MM.1S (cell line): Measurements from ENCODE around the gene HOXD1.

Source experiments
- DNase-seq: peaks from one replicate; pipeline ENCODE4 v3.0.0-alpha.2; 2015
- H2AFZ ChIP-seq: fragments of 300-600 bp; sonication (generic); 2 replicates; pipeline ENCODE4 v1.6.0; 2016; ENCODE audit warnings: antibody characterized with exemption, low read length
- H3F3A ChIP-seq: fragments of 300-600 bp; sonication (generic); 2 replicates; pipeline ENCODE4 v1.6.1; 2016; ENCODE audit warnings: mild to moderate bottlenecking, antibody characterized with exemption, low read length, moderate library complexity, mixed read lengths; ENCODE audit not compliant: insufficient read depth
- H3K27ac ChIP-seq: fragments of 300-600 bp; sonication (generic); 2 replicates; pipeline ENCODE4 v1.5.1; 2016; ENCODE audit warnings: mild to moderate bottlenecking, low read length
- H3K27me3 ChIP-seq: fragments of 300-600 bp; sonication (generic); replicated peaks from 2 replicates; pipeline ENCODE4 v1.6.0; 2016; ENCODE audit warnings: low read length; ENCODE audit not compliant: insufficient read depth
- H3K36me3 ChIP-seq: fragments of 300-600 bp; sonication (generic); replicated peaks from 2 replicates; pipeline ENCODE4 v1.6.1; 2016; ENCODE audit warnings: mild to moderate bottlenecking, low read length, mixed read lengths; ENCODE audit not compliant: insufficient read depth
- H3K4me1 ChIP-seq: fragments of 300-600 bp; sonication (generic); 2 replicates; pipeline ENCODE4 v1.6.1; 2016; ENCODE audit warnings: low read length, mixed read lengths
- H3K4me2 ChIP-seq: fragments of 300-600 bp; sonication (generic); 2 replicates; pipeline ENCODE4 v1.6.0; 2016; ENCODE audit warnings: low read depth, low read length
- H3K4me3 ChIP-seq: fragments of 300-600 bp; sonication (generic); 2 replicates; pipeline ENCODE4 v1.5.1; 2016; ENCODE audit warnings: low read length, mixed read lengths
- H3K79me2 ChIP-seq: fragments of 300-600 bp; sonication (generic); 2 replicates; pipeline ENCODE4 v1.6.1; 2016; ENCODE audit warnings: mixed run types, low read length, mixed read lengths
- H3K9ac ChIP-seq: fragments of 300-600 bp; sonication (generic); 2 replicates; pipeline ENCODE4 v1.6.1; 2016; ENCODE audit warnings: low read length, mixed read lengths
- H3K9me2 ChIP-seq: fragments of 300-600 bp; sonication (generic); replicated peaks from 2 replicates; pipeline ENCODE4 v1.6.1; 2016; ENCODE audit warnings: mild to moderate bottlenecking, low read length, mixed read lengths; ENCODE audit not compliant: insufficient read depth
- H3K9me3 ChIP-seq: fragments of 300-600 bp; sonication (generic); replicated peaks from 2 replicates; pipeline ENCODE4 v1.6.1; 2016; ENCODE audit warnings: mild to moderate bottlenecking, low read length, mixed read lengths; ENCODE audit not compliant: insufficient read depth
- H4K20me1 ChIP-seq: fragments of 300-600 bp; sonication (generic); 2 replicates; pipeline ENCODE4 v1.6.1; 2016; ENCODE audit warnings: mild to moderate bottlenecking, low read length, moderate library complexity, mixed read lengths; ENCODE audit not compliant: insufficient read depth
- EZH2 ChIP-seq: fragments of 300-600 bp; sonication (generic); optimal IDR thresholded peaks from 2 replicates; pipeline ENCODE3; 2017; ENCODE audit warnings: low read depth, mild to moderate bottlenecking, antibody characterized with exemption, low read length, mixed read lengths
- EZH2phosphoT487 ChIP-seq: fragments of 300-600 bp; sonication (generic); IDR thresholded peaks from 2 replicates; pipeline ENCODE4 v1.6.1; 2018; ENCODE audit warnings: antibody characterized with exemption, low read length
- TF ChIP-seq, protein P1 (sequence below): fragments of 300-600 bp; sonication (generic); IDR thresholded peaks from 2 replicates; pipeline ENCODE4 v1.5.1; 2016; ENCODE audit warnings: antibody characterized with exemption, low read length, mixed read lengths

The HOXD1 gene

GRCh38 chr2:176152350-176153181 lies 35.9 kb upstream of the HOXD1 start:
- TF ChIP-seq, protein P1, sequence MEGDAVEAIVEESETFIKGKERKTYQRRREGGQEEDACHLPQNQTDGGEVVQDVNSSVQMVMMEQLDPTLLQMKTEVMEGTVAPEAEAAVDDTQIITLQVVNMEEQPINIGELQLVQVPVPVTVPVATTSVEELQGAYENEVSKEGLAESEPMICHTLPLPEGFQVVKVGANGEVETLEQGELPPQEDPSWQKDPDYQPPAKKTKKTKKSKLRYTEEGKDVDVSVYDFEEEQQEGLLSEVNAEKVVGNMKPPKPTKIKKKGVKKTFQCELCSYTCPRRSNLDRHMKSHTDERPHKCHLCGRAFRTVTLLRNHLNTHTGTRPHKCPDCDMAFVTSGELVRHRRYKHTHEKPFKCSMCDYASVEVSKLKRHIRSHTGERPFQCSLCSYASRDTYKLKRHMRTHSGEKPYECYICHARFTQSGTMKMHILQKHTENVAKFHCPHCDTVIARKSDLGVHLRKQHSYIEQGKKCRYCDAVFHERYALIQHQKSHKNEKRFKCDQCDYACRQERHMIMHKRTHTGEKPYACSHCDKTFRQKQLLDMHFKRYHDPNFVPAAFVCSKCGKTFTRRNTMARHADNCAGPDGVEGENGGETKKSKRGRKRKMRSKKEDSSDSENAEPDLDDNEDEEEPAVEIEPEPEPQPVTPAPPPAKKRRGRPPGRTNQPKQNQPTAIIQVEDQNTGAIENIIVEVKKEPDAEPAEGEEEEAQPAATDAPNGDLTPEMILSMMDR = no peak
- TF ChIP-seq EZH2 (no peak), EZH2phosphoT487 (no peak)
- H3K9me2 ChIP-seq = no peaks in the 10 kb centered on the region
- no peaks in the 10 kb centered on the region for H3K79me2 ChIP-seq
- no peak overlapping the region for H3K9ac ChIP-seq
- no peak overlapping the region for H3K27ac ChIP-seq
- H3K4me1 ChIP-seq = no peaks in the 10 kb centered on the region
- no peak overlapping the region for H2AFZ ChIP-seq
- peaks cover 15% of the 10 kb centered on the region for H3K27me3 ChIP-seq
- H3K4me2 ChIP-seq = no peak overlapping the region
- no peaks in the 10 kb centered on the region for H4K20me1 ChIP-seq
- no peak overlapping the region for H3K4me3 ChIP-seq
- no peaks in the 10 kb centered on the region for H3K9me3 ChIP-seq
- no peak for DNase-seq
- H3K36me3 ChIP-seq = no peaks in the 10 kb centered on the region
- H3F3A ChIP-seq = no peaks in the 10 kb centered on the region

GRCh38 chr2:176154576-176155252 lies 33.8 kb upstream of the HOXD1 start:
- Histone ChIP-seq H3K27ac (no peak overlapping the region), H3K36me3 (no peaks in the 10 kb centered on the region), H3K27me3 (peaks cover 11% of the 10 kb centered on the region), H3K4me1 (no peaks in the 10 kb centered on the region), H2AFZ (no peak overlapping the region), H3K79me2 (no peaks in the 10 kb centered on the region), H3K4me3 (no peak overlapping the region), H3F3A (no peaks in the 10 kb centered on the region), H3K9me2 (no peaks in the 10 kb centered on the region), H3K9me3 (no peaks in the 10 kb centered on the region), H3K9ac (no peak overlapping the region), H4K20me1 (no peaks in the 10 kb centered on the region), H3K4me2 (no peak overlapping the region)
- TF ChIP-seq, protein P1 = no peak
- no peak for DNase-seq

DNA sequence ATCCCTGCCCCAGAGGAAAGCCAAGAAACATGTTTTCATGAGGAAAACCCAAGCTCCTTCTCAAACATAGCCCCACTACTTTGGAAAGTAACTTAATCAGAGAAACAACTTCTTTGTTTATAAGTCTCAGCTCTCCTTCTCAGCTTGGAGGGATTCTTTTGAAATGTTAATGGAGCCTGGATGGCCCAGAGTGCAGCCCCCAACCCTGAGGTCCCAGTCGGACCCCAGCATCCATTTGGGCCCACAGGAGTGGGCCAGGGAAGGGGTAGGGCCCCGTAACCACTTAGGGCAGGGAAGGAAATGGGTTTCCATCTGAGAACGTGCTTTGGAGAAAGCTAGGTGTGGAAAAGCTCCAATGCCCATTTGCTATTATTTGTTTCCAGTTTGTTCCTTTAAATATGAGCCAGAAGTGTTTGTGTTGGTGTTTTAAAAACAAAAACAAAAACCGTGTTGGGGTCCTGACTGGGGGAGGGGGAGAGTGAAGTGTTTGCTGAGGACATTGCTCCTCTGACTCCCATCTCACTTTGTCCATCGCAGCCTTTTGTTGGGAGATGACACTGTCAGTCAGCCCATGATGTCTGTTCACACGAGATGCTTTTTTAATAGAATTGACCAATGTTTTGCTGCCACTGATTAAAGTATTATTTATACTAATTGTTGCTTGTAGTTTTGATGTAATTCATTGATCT lies 33.0 kb upstream of the HOXD1 start:
- Histone ChIP-seq H2AFZ (no peak overlapping the region), H3K79me2 (no peaks in the 10 kb centered on the region), H3K4me2 (no peak overlapping the region), H3K27ac (no peak overlapping the region), H3K9me3 (no peaks in the 10 kb centered on the region), H4K20me1 (no peaks in the 10 kb centered on the region), H3K4me1 (no peaks in the 10 kb centered on the region), H3K36me3 (no peaks in the 10 kb centered on the region), H3K9ac (no peak overlapping the region), H3K27me3 (peaks cover 3% of the 10 kb centered on the region), H3K4me3 (no peak overlapping the region), H3K9me2 (no peaks in the 10 kb centered on the region), H3F3A (no peaks in the 10 kb centered on the region)
- TF ChIP-seq EZH2 = no peak
- TF ChIP-seq, protein P1 = no peak
- TF ChIP-seq EZH2phosphoT487 = no peak
- no peak for DNase-seq
